GM19438 (cell line): Measurements from ENCODE around the gene RASAL2.
"Not testable (repeated sequence)": the region's sequence is repeated elsewhere in the genome, so short reads cannot be mapped to it uniquely, and the experiment has no call there.

Experiments used
- ATAC-seq: cut with Tn5 transposase; IDR thresholded peaks from one replicate; pipeline ENCODE4 v1.9.1; 2021; ENCODE audit warnings: low read depth; ENCODE audit not compliant: unreplicated experiment

Gene RASAL2

GRCh38 chr1:178500091-178500770, 406.3 kb downstream of the RASAL2 start:
- ATAC-seq: no peak

- no peak for ATAC-seq
Observed at GRCh38 chr1:178500936-178501554, 407.1 kb downstream of the RASAL2 start.

GRCh38 chr1:178501705-178502329, 407.9 kb downstream of the RASAL2 start:
- ATAC-seq: peak; percentile 78

GRCh38 chr1:178502330-178502714, 408.4 kb downstream of the RASAL2 start:
- no peak for ATAC-seq

GRCh38 chr1:178502856-178503255, 409.0 kb downstream of the RASAL2 start:
- ATAC-seq: no peak

- not testable (repeated sequence) for ATAC-seq
Observed at GRCh38 chr1:178503316-178503715, 409.4 kb downstream of the RASAL2 start.

- no peak for ATAC-seq
Observed at GRCh38 chr1:178503849-178504248, 409.9 kb downstream of the RASAL2 start.

- ATAC-seq: no peak
Observed at GRCh38 chr1:178504286-178504685, 410.4 kb downstream of the RASAL2 start.

GRCh38 chr1:178506177-178506576, 412.3 kb downstream of the RASAL2 start:
- no peak for ATAC-seq

GRCh38 chr1:178506669-178507068, 412.8 kb downstream of the RASAL2 start:
- ATAC-seq: no peak

- no peak for ATAC-seq
Observed at GRCh38 chr1:178509414-178510007, 415.6 kb downstream of the RASAL2 start.

GRCh38 chr1:178510155-178510554, 416.3 kb downstream of the RASAL2 start:
- ATAC-seq: no peak

- ATAC-seq: no peak
Observed at GRCh38 chr1:178512566-178513277, 418.8 kb downstream of the RASAL2 start, which contains the start of gene TEX35. Gene TEX35, plus strand, starts transcription at chr1:178513109. Its CDS starts 80 bp downstream, at chr1:178513189.

GRCh38 chr1:178513278-178513983, 419.5 kb downstream of the RASAL2 start:
- no peak for ATAC-seq

GRCh38 chr1:178516110-178516509, 422.2 kb downstream of the RASAL2 start:
- no peak for ATAC-seq

- ATAC-seq: no peak
Observed at GRCh38 chr1:178518894-178519293, 425.0 kb downstream of the RASAL2 start.

- ATAC-seq: no peak
Observed at GRCh38 chr1:178520803-178521202, 426.9 kb downstream of the RASAL2 start.

GRCh38 chr1:178521241-178521640, 427.3 kb downstream of the RASAL2 start:
- no peak for ATAC-seq

- ATAC-seq: no peak
Observed at GRCh38 chr1:178527117-178527516, 433.2 kb downstream of the RASAL2 start.
